Epidermal melanocyte (primary cell): ENCODE data around the gene CALD1.

ENCODE experiments used
- DNase-seq: peaks from one replicate; pipeline ENCODE4 v3.0.0; 2011; ENCODE audit warnings: low spot score; ENCODE audit not compliant: insufficient read length

Gene CALD1

DNA sequence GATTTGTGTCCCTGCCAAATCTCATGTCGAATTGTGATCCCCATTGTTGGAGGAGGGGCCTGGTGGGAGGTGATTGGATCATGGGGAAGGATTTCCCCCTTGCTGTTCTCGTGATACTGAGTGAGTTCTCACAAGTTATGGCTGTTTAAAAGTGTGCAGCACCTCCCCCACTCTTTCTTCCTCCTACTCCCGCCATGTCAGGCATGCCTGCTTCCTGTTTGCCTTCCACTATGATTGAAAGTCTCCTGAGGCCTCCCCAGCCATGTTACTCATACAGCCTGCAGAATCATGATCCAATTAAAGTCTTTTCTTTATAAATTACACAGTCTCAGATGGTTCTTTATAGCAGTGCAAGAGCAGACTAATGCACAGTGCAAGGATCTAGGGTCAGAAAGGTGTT lies 75.4 kb downstream of the CALD1 start:
- DNase-seq = no peak

DNA sequence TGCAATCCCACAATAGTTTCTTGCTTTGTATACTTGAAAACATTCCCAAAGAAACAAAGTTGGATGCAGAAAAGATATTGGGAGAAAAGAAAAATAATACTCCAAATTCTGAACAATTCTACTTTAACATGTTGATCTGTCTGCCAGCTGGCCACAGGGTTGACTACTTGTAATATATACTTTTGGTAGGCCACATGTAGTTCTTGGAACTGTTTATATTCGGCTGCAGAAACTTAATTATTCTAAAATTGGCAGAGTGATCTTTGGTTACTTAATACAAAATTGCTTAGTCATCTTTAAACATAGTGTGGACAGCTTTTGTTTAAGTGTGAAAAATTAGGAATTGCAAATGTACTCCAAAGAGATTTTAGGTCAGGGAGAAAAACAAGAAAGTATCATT lies 76.0 kb downstream of the CALD1 start:
- DNase-seq = peak; percentile 22

DNA sequence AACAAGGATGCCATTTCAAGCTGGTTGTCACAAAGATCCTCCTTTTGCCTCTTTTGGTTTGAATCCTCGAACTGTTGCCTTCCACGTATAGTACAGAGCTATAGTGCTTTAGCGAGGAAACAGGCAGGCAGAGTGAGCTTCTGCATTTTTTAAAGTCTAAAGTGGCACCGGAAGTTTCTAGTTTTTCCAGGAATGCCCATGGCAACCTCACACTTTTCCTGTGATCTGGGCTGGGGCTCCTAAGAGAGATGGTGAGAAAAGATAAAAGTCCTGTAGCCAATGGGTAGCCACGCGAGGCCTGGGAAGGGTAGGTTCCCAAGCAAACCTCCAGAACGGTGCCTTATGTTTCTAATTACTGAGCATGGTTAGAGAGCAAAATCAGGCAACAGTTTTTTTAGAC lies 76.7 kb downstream of the CALD1 start:
- DNase-seq = peak; percentile 22

DNA sequence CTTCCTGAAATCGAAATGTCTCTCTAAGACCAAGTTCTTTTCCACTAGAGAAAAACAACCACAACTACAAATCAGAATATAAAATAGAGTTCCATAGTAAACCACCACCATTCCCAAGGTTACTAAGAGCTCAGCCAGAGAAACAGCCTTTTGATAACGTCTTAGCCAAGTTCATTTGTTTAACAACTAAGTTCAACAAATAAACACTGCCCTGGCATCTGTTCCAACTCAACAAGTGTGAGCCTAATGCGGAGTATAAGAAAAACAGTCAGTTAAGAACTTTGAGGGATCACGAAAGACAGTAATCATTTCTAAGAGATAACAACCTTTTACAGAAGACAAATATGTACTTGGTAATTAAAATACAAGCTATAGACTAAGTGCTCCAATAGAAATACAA lies 77.3 kb downstream of the CALD1 start:
- no peak for DNase-seq

DNA sequence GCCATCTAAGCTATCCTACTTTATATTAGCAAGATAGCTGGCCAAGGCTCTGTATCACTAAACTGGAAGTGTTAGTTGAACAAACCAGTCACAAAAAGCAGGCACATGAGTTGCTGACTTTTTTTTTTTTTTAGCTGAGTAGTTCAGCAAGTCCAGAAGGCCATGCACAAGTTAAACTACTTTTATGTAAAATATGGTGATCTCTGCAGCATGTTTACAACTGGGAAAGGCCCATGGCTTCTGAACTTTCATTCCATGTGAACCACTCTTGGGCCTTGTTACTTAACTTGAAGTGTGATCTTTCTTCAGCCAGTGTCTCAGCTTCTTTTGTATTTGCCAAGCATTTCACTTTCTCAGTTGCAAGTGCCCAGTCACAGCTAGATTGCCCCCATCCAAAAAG lies 78.5 kb downstream of the CALD1 start:
- DNase-seq = no peak

DNA sequence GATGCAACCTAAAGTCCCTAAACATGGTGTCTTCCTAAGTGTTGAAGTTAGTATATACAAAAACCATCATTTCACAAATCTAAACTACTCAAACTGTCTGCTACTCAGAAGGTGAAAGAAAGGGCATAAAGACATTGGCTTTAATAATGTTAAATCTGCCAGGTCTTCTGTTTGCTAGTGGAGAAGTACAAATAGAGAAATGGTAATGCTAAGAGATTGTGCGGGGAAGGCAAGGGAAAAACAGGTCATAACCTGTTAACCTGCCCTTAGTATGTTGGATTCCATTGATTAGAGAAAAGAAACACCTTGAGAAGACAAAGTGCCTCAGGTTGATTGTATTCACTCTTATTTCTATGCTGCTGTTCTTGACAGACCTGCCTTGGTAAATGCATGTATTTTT lies 80.3 kb downstream of the CALD1 start:
- no peak for DNase-seq

DNA sequence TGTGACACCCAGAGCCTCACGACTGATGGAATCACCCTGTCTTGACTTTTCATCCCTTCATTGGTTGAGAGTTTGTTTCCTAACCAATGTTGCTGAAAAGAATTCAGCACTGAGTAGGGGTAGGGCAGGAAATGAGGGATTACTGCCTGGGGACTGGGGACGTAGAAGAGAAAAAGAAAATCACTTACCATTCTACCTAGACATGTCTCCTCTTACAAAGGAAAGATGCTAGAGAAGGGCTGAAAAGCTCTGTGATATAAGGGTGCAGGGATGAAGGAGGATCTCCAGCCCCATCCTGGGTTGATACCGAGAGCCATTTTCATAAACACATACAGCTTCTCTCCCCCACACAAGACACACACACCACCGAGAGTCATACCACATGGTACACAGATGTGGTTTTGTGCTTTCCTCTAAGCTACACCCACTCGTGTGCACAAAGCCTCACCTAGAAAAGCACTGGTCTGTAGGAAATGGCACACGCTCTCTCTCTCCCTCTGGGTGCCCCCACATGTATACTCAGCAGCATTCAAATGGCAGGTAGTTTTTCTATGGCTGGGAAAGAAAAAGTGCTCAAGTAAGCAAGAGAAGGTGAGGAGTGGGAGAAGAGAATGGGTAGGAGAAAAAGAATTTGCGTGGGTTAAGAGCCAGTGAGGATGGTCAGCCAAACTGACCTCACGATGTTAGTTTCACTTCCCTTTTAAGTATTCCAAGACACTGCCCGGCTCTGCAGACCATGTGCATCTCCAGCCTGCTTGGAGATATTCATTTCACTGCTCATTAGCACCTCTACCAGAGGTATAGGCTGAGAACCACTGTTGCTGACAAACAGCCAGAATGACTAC lies 85.8 kb downstream of the CALD1 start:
- DNase-seq = no peak

DNA sequence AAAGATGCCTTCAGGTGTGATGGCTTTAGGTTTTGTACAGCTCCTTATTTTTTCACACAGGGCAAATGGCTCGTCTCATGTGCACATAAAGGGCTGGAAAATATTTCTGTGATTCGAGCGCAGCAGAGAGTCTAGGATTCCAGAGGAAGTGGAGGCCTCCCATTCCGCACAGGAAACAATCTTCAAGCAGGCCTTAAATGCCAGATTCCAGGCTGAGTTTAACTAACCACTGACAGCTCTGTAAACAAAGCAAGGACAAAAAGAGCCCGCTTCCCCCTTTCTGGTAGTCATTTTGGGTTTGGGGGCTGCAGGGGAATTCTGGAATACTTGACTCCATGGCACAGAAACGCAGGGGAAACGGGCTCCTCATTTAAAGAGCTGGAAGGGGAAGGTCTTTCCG lies 87.2 kb downstream of the CALD1 start:
- no peak for DNase-seq

DNA sequence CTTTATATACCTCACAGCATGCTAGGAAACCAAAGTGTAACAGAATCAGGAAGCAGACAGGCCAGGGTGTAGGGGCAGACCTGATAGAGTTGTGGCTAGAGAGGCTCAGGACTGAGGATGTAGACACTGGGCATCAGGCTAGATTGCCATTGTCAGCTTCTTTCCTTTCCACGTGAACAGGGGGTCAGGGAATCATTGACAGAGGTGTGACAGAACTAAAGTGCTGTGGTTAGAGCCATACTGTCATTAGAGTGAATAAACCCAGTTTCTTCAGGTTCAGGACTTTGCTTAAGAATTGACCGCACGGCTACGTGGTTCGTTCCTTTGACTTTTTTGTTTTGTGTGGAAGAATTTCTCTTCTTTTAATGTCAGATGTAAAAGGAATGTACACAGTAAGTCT lies 90.7 kb downstream of the CALD1 start:
- no peak for DNase-seq

DNA sequence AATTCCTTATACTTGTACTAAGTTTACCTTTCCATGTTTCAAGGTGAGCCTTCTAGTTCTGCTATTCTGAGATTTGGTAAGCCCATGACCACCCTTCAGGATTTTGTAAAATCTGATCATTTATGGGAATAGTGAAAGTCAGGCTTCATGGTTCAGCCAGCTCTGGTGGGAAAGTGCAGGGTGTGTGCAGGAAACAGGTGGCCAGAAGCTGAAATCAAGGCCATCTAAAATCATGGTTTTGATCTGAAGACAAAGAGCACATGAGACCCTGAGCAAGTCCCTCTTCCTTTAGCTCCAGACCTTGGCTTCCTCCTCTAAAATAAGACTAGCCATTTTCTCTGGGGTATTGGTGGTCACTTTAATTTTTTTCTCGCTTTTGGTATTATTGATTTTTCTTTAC lies 91.3 kb downstream of the CALD1 start:
- DNase-seq = no peak

DNA sequence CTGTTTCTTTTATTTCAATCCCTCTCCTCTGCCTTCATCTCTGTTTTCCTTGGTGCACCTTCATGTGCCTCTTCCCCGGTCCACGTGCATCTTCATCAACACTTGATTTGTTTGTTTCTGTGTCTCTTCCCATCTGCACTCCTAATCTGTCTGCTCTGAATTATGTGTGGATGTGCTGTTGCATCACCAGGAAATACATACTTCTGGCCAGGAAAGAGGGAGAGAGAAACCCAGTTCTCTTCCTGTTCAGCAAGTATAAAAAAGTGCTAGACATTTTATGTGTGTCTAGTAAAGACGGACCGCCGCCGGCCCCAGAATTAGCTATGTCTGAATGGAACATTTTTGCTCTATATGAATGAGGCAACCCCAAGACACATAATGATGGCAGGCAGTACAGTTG lies 93.8 kb downstream of the CALD1 start:
- no peak for DNase-seq

DNA sequence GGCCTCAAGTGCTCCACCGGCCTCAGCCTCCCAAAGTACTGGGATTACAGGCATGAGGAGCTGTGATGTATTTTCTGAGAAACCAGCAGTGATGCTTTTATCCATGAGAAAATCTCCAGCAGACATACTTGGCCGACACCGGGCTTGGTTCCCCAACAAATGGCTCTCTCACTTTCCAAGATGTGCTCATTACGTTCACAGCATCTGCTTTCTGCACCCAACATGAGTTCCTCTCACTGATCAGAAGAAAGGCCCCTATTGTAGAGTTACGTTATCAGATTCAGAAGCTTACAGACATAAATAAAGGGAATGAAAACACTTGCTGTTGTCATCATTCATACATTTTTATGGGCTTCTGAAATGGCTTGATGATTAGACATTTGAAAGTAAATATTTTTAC lies 95.0 kb downstream of the CALD1 start:
- no peak for DNase-seq

DNA sequence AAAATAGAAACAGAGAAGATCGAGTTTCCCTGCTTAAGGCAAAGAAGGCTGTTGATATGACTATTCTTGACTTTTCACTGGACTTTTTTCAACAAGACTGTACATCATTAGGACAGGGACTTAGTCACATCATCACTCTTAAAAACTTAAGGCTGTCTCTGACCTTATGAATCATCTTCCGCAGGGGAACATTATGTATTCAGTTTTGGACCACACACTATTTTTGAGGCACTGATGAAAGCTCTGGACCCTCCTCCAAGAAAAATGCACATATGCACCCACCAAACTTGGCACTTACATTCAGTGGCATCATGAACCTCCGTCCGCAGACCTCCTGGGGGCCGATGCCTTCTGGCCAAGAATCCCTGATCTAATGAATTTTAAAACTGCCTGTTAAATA lies 96.4 kb downstream of the CALD1 start:
- no peak for DNase-seq

DNA sequence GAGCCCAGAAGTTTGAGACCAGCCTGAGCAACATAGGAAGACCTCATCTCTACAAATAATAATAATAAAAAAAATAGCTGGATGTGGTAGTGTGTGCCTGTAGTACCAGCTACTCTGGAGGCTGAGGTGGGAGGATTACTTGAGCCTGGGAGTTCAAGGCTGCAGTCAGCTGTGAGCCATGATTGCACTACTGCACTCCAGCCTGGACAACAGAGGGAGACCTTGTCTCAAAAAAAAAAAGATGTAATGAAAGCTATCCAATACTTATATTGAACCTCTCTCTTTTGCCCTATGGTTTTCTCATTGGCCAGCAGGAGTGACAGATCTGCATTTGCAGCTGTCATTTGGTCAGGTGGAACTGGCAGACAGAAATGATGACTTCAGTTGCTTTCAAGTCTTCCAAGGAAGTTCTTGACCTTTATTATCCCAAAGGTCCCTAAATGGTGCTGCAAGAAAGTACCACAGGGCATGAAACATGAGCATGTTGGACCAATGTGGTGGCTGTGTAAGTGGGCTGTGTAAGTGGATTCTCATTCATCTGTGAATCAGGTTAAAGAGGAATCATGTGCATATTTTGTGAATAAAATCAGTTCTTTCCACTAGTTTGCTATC lies 99.4 kb downstream of the CALD1 start:
- no peak for DNase-seq

DNA sequence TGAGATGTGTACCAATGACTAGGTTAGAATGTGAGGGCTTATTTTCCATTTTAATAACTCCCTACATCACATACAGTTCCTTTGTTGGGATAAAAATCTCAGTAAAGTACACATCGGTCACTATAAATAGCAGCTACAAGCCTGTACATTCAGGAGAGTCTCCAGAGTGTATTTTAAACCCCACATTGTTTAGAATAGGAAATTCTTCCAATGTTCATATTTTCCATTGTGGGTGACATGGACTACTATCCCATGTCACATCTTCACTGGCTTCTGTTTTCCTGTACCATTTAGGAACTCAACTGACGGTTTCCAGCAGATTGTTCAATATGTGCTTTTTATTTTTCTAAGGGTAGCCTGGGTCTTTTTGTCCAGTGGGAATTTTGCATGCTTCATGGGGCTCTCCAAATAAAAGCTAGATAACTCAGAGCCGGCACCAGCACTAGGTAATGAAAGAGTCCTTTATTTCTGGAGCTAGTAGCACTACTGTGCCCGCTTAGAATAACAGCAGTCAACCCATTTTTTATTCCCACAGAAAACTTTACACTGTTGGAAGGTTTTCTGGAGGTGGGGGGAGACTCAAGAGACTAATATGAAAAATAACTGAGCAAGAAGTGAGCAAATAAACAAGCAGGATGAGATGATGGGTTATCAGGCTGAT lies 100.5 kb downstream of the CALD1 start:
- no peak for DNase-seq

DNA sequence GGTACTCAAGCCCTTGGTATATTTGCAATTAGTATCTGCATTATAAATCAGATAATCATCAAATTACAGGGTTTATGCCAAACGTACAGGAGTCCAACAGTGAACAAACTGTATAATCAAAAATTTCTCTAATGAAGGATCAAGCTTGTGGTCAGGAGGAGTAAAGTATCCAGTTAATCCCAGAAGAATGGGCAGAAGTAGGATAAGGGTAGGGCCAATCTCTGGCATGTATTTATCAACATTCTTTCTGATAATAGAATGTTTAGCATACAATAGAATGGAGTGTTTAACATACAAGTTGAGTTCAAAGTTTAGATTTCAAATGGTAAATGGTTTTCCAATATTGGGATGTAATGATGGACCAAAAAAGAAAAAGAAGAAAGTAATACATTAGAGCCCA lies 103.0 kb downstream of the CALD1 start:
- DNase-seq = no peak

DNA sequence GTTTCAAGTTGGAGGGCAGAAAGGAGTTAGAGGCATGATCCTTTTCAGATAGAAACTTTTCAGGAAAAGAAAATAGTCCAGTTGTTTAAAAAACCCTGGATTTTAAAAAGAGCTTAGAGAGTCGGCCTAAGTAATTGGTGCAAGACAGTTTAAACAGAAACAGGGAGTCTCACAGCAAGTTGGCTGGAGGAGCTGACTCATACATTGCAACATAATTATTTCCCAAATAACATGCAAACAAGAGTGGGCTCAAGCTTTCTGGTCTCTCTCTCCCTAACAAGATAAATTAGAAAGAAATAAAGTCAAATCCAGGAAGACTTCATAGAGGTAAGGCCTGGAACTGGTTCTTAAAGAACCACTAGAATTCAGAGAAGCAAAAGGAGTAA lies 106.5 kb downstream of the CALD1 start:
- no peak for DNase-seq

DNA sequence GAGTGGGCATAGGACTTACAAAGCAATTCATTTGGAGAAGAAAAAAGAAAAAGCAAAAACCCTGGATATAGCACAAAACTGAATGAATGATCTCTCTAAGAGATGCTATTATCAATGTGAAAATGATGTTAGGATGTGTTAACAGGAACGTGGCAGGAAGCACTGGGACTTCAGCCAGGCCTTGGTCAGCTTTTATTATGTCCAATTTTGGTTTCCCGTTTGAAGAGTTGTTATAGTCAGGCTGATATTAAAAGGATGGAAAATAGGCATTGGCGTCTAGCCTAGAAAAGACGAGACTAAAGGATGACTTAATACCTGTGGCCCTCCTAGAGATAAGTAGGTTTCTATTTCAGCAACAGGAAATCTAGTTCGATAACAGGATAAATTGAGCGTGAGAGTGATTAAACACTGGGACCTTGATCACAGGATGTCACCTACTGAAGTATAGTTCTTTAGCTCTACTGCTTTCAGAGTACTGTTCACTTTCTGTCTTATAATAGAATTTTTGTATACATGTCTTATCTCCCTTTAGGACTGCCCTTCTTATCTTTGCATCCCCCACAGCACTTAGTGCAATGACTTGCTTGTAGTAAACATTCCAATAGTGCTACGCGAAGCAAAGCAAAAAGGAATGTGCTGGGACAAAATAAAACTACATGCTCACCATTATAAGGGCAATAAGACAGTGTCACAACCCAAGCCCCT lies 107.1 kb downstream of the CALD1 start:
- no peak for DNase-seq

DNA sequence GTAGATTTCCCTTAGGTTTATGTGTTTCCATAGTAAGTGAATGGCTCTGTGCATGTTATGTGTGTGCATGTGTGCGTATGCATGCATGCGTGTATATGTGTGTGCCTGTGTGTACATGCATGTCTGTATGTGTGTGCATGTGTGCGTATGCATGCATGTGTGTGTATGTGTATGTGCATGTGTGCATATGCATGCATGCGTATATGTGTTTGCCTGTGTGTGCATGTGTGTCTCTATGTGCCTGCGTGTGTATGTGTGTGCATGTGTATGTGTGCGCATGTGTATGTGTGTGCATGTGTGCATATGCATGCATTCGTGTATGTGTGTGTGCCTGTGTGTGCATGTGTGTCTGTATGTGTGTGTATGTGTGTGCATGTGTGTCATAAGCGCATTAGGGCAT lies 108.1 kb downstream of the CALD1 start:
- no peak for DNase-seq

DNA sequence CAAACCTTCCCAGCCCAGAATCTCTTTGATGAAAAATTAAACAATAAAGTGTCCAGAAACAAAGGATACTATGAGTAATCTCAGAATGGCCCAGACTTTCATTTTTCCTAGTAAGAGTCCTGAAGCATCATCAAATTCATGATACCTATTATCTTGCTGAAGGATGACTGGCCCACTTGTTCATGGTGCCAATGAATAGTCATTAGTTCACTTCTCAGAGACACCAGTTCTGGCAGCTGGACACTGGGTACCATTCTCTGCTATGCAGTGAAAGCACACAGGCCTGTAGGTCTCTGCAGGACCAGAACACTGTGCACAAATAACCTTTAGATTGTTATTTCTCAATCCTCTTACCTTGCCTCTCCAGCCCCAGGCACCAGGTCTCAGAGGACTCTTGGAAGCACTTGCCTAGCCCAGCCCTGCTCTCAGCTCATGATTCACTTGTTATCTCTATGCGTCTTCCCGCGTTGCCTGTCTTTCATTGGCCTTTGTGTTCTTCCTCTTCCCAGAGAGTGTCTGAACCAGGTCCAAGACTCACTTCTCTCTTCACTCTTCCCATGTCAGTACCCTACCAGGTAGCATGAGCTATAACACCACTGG lies 108.8 kb downstream of the CALD1 start:
- DNase-seq = no peak
